Stimulated activated CD8-positive, alpha-beta memory T cell treated with anti-CD3 and anti-CD28 coated beads, Interleukin-4, amount 100 ng/mL, for 4 hours (primary cell): Measurements from ENCODE around the gene ANTXR1.
"Not testable (repeated sequence)": the region's sequence is repeated elsewhere in the genome, so short reads cannot be mapped to it uniquely, and the experiment has no call there.

ENCODE experiments used
- DNase-seq, 2 donors: peaks; one replicate each; pipeline ENCODE4 v3.0.0-alpha.2; 2020; ENCODE audit warnings: low read depth in 2 of 2, low spot score in 1 of 2

ANTXR1 gene

GRCh38 chr2:69163109-69163508 is 150.1 kb downstream of the ANTXR1 start:
- no peak for DNase-seq

DNA sequence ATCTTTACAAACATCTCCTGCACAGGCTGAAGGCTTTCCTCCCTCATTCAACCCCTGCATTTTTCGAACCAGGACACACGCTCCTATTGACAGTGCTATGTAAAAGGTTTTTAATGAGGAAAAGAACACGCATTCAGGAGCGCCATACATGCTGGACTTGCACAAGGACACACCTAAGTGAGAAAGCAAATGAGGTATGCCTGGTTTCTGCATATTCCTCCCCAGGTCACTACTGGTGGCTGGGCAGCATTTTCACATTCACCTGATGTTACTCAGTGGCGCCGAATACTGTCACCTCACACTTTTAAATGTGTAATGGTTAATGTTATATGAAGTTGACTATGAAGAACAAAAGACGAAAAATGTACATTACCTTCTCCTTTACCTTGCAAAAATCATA is 150.6 kb downstream of the ANTXR1 start:
- no peak for DNase-seq

DNA sequence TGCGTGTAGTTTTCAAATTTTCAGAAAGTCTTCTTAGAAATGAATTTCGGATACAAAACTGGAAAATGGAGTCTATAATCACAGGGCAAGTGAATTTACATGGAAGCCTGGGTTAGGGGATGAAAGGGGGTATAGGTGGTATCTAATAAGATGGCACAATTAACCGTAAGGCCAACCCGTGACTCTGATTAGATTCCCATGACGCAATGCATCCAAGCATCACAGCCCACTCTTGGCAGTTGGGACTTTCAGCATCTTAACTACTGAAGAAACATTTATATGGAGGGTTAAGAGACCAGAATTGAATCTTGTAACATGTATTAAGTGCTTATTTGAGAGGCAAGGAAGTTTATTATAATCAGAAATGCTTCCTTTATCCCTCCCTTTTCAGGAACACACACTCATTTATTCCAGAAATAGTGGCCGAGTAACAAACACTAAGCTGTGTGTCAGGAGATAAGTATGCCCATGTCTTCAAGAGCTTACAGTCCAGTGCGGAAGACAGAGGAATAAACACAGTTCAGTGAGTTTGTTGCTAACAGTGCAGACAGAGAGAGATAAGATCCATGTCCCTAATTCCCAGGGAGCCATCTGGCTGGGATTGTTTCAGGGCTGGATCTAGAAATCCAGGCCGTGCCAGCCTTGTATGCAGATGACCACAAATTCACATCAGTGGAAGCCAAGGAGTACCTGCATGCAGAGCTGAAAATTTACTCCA is 151.2 kb downstream of the ANTXR1 start:
- DNase-seq, result no peak

- DNase-seq, result no peak
These were observed 152.3 kb downstream of the ANTXR1 start for GRCh38 chr2:69165091-69165880.

GRCh38 chr2:69166465-69166811 is 153.5 kb downstream of the ANTXR1 start:
- DNase-seq, result no peak

DNA sequence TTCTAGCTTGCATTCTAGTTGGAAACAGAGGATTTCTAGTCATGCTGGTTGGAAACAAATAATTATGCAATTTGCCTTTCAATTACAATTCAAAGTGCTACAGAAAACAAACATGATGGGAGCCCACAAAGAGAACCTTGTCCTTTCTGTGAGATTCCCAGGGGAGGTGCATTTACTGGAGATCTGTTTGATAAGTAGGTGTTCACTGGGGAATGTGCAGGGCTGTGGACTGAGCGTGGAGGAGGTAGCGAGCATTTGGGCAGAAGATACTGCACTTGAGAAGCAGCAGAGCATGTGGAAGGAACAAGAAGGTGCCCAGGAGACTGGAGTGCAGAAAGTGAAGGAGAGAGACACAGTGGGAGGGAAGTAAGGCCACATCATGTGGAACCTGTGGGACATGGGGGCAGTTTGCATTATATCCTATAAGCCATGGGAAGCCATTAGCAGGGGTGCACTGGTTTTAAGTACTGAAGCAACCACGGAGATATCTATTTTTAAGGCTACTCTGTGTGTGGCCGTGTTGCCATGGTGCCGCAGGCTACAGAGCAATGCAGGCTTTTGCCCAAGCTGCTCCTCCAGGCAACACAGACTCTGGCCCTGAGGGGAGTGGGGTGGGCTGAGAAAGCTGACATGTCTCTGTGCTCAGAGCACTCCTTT is 154.0 kb downstream of the ANTXR1 start:
- DNase-seq, result no peak

DNA sequence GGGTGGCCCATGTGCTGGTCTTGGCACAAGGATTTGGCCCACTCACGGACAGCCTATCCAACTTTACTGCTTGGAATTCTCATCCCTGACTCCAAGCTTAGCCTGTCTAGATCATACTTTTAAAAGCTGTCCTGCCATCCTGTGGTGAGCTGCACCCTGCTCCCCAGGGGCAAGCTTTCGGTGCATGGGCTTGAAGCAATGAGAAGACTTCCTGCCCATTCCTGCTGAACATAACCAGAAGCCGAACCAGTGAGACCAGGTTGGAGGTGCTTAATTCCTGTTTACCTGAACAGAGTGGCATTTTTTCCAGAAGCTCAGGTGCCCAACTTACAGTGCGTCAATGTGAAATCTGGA is 154.5 kb downstream of the ANTXR1 start:
- no peak for DNase-seq

DNA sequence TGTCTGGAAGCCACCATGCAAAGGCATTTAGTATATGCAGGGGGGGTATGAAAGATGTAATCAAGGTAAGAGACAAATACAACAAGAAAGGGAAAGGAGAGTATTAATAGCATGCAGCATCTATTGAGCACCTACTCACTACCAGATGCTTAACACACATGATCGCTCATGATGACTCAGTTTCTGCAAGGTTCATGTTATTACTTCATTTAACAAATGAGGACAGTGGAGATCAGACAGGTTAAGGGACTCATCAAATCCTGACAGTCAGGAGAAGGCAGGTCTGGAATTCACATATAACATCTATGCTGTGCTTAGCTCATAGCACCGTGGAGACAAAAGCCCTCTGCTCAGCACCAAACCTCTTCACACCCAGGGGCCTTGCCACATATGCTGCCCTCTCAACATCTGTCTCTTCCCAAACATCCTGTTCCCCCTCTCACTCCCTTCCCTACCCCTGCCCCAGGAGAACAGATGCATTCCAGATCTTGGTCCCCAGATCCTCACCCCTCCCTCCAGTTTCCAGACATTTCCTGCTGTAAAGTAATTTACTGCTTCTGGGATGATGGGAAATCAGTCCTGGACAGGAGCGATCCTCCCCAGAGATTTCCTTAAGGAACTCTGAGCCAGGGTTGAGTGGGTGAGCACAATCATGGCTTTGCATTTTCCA is 155.3 kb downstream of the ANTXR1 start:
- DNase-seq, result no peak

GRCh38 chr2:69168950-69169654 is 156.1 kb downstream of the ANTXR1 start:
- DNase-seq, result no peak

DNA sequence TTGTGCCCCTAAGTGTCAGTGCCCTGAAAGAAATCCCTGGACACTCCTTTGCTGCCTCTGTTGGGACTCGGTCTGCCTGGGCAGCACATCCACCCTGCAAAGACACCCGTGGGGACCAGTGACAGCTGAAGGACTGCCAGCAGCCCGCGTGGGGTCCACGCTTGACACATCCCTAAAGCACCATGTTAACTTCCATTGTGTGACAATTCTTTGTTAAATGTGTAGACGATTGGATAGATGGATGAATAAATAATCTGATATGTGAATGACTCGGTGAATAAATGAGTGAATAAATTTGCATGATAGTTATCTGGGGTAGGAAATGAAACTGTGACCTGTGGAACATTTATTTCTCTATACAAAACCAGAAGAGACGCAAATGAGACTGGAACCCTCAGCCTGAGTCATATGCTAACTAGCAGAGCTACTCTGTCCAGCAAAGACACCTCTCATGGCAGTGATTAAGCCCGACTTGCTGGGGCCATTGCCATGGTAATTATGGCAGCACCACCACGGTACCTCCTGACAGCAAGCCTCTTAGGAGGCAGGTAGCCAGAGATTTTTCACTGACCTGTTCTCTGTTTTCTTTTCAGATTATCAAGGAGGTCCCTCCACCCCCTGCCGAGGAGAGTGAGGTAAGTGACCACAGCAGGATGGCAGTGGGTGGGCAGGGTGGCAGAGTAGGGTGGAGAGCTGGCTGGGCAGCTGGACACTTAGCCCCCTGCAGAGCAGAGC is 156.8 kb downstream of the ANTXR1 start:
- DNase-seq, result no peak

GRCh38 chr2:69170661-69171060 is 157.7 kb downstream of the ANTXR1 start:
- DNase-seq, result no peak

GRCh38 chr2:69171116-69171896 is 158.3 kb downstream of the ANTXR1 start:
- no peak for DNase-seq

- DNase-seq, result no peak
These were observed 159.0 kb downstream of the ANTXR1 start for GRCh38 chr2:69171897-69172525.

GRCh38 chr2:69173706-69174105 is 160.7 kb downstream of the ANTXR1 start:
- DNase-seq, result no peak

GRCh38 chr2:69174211-69174610 is 161.2 kb downstream of the ANTXR1 start:
- DNase-seq, result not testable (repeated sequence)

- DNase-seq, result no peak
These were observed 163.1 kb downstream of the ANTXR1 start for GRCh38 chr2:69175790-69176715.

- no peak for DNase-seq
These were observed 164.2 kb downstream of the ANTXR1 start for GRCh38 chr2:69177063-69177771.
